ENCODE data around the gene PDGFRA.
"Not testable (repeated sequence)": the region's sequence is repeated elsewhere in the genome, so short reads cannot be mapped to it uniquely, and the experiment has no call there.

PDGFRA gene

DNA sequence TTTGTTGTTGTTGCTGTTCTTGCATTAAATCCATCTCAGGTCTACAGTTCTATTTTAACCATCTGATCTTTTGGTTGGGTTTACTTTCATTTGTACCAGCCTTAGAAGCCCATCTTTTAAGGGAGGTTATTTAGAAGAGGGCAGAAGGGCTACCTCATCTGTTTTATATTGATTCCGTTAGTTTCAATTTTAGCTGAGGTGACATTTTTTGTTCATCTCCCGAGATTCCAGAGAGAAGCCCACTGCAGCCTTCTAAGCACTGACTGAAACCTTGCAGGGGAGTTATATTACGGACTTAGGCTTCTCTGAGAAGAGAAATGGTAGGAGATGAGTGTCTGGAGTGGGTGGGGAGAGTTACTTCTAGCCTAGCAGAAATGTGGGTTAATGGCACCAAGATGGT lies 101.8 kb downstream of the PDGFRA start:
- H3K36me3 ChIP-seq (ENCODE audit: control insufficient read depth in 2 of 2, insufficient read depth in 2 of 2, low read length in 2 of 2): no peaks in the 10 kb centered on the region
- no peak overlapping the region for H3K9ac ChIP-seq (ENCODE audit: low read length in 2 of 2)
- no peaks in the 10 kb centered on the region for H3K27me3 ChIP-seq (ENCODE audit: control insufficient read depth in 1 of 2, insufficient read depth in 2 of 2, low read length in 2 of 2)
- no peak overlapping the region for H3K4me3 ChIP-seq (ENCODE audit: low read length in 2 of 2)
- H3K27ac ChIP-seq (ENCODE audit: low read length): no peak overlapping the region
- no peaks in the 10 kb centered on the region for H3K9me3 ChIP-seq (ENCODE audit: control insufficient read depth in 2 of 2, low read length in 2 of 2)
- no peaks in the 10 kb centered on the region for H3K4me1 ChIP-seq (ENCODE audit: control insufficient read depth, insufficient read depth, low read length)

GRCh38 chr4:54332542-54332941 lies 103.4 kb downstream of the PDGFRA start:
- Histone ChIP-seq H3K4me1 (ENCODE audit: control insufficient read depth, insufficient read depth, low read length) (no peaks in the 10 kb centered on the region), H3K27ac (ENCODE audit: low read length) (no peak overlapping the region), H3K9ac (ENCODE audit: low read length in 2 of 2) (no peak overlapping the region), H3K27me3 (ENCODE audit: control insufficient read depth in 1 of 2, insufficient read depth in 2 of 2, low read length in 2 of 2) (no peaks in the 10 kb centered on the region), H3K9me3 (ENCODE audit: control insufficient read depth in 2 of 2, low read length in 2 of 2) (no peaks in the 10 kb centered on the region), H3K36me3 (ENCODE audit: control insufficient read depth in 2 of 2, insufficient read depth in 2 of 2, low read length in 2 of 2) (no peaks in the 10 kb centered on the region), H3K4me3 (ENCODE audit: low read length in 2 of 2) (no peak overlapping the region)

- Histone ChIP-seq H3K9ac (ENCODE audit: low read length in 2 of 2) (no peak overlapping the region), H3K27me3 (ENCODE audit: control insufficient read depth in 1 of 2, insufficient read depth in 2 of 2, low read length in 2 of 2) (no peaks in the 10 kb centered on the region), H3K36me3 (ENCODE audit: control insufficient read depth in 2 of 2, insufficient read depth in 2 of 2, low read length in 2 of 2) (no peaks in the 10 kb centered on the region), H3K4me3 (ENCODE audit: low read length in 2 of 2) (no peak overlapping the region), H3K9me3 (ENCODE audit: control insufficient read depth in 2 of 2, low read length in 2 of 2) (no peaks in the 10 kb centered on the region), H3K4me1 (ENCODE audit: control insufficient read depth, insufficient read depth, low read length) (no peaks in the 10 kb centered on the region), H3K27ac (ENCODE audit: low read length) (no peak overlapping the region)
Measured at GRCh38 chr4:54333657-54334056, 104.6 kb downstream of the PDGFRA start.

- not testable (repeated sequence) for H3K27me3 ChIP-seq (ENCODE audit: control insufficient read depth in 1 of 2, insufficient read depth in 2 of 2, low read length in 2 of 2); H3K27ac ChIP-seq (ENCODE audit: low read length); H3K4me3 ChIP-seq (ENCODE audit: low read length in 2 of 2); H3K4me1 ChIP-seq (ENCODE audit: control insufficient read depth, insufficient read depth, low read length); H3K36me3 ChIP-seq (ENCODE audit: control insufficient read depth in 2 of 2, insufficient read depth in 2 of 2, low read length in 2 of 2); H3K9ac ChIP-seq (ENCODE audit: low read length in 2 of 2); H3K9me3 ChIP-seq (ENCODE audit: control insufficient read depth in 2 of 2, low read length in 2 of 2)
Measured at GRCh38 chr4:54334769-54335168, 105.7 kb downstream of the PDGFRA start.

GRCh38 chr4:54337009-54337408 lies 107.9 kb downstream of the PDGFRA start:
- H3K27me3 ChIP-seq (ENCODE audit: control insufficient read depth in 1 of 2, insufficient read depth in 2 of 2, low read length in 2 of 2): no peaks in the 10 kb centered on the region
- no peaks in the 10 kb centered on the region for H3K9me3 ChIP-seq (ENCODE audit: control insufficient read depth in 2 of 2, low read length in 2 of 2)
- H3K9ac ChIP-seq (ENCODE audit: low read length in 2 of 2): no peak overlapping the region
- H3K4me3 ChIP-seq (ENCODE audit: low read length in 2 of 2): no peak overlapping the region
- H3K36me3 ChIP-seq (ENCODE audit: control insufficient read depth in 2 of 2, insufficient read depth in 2 of 2, low read length in 2 of 2): no peaks in the 10 kb centered on the region
- H3K4me1 ChIP-seq (ENCODE audit: control insufficient read depth, insufficient read depth, low read length): no peaks in the 10 kb centered on the region
- H3K27ac ChIP-seq (ENCODE audit: low read length): no peak overlapping the region

DNA sequence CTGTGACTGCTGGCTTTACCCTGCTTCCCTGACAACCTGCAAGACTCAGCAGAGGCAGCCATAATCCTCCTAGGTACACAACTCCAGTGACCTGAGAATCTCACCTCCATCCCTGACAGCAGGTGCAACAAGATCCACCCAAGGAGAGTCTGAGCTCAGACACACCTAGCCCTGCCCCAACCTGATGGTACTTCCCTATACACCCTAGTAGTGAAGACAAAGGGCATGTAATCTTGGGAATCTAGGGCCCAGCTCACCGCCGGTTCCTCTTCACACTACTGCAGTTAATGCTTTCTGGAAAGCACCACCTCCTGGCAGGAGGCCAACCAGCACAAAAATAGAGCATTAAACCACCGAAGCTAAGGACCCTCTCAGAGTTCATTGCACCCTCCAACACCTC lies 113.0 kb downstream of the PDGFRA start:
- H3K27me3 ChIP-seq (ENCODE audit: control insufficient read depth in 1 of 2, insufficient read depth in 2 of 2, low read length in 2 of 2); H3K9ac ChIP-seq (ENCODE audit: low read length in 2 of 2); H3K9me3 ChIP-seq (ENCODE audit: control insufficient read depth in 2 of 2, low read length in 2 of 2); H3K27ac ChIP-seq (ENCODE audit: low read length); H3K4me1 ChIP-seq (ENCODE audit: control insufficient read depth, insufficient read depth, low read length); H3K4me3 ChIP-seq (ENCODE audit: low read length in 2 of 2); H3K36me3 ChIP-seq (ENCODE audit: control insufficient read depth in 2 of 2, insufficient read depth in 2 of 2, low read length in 2 of 2): not testable (repeated sequence)
